Right renal pelvis (tissue), 4 donors: Measurements from ENCODE around the gene SCN8A. TPM values are rescaled to one million over a fixed set of nuclear protein-coding genes. Genes with fewer than 3 reads are reported as not detected.
"Not testable (repeated sequence)": the region's sequence is repeated elsewhere in the genome, so short reads cannot be mapped to it uniquely, and the experiment has no call there.

ENCODE experiments used
- DNase-seq, 4 donors: peaks; one replicate each; pipeline ENCODE4 v3.0.0-alpha.2; 2013; ENCODE audit warnings: low read depth in 4 of 4, low spot score in 3 of 4, missing footprints in 1 of 4
- polyA plus RNA-seq, 4 donors: library from polyadenylated mRNA; unstranded; fragments of 120-200 nt; gene quantifications; one replicate each; pipeline ENCODE4 v1.2.1, GENCODE V29; 2013; ENCODE audit not compliant: insufficient read length in 4 of 4

Gene SCN8A
- polyA plus RNA-seq, 4 donors = 1.3 to 2.0 (median 1.6) TPM

GRCh38 chr12:51621156-51621922, 30.3 kb downstream of the SCN8A start:
- DNase-seq = no peak

GRCh38 chr12:51622564-51622963, 31.5 kb downstream of the SCN8A start:
- no peak for DNase-seq

GRCh38 chr12:51625370-51625769, 34.3 kb downstream of the SCN8A start:
- no peak for DNase-seq

- no peak for DNase-seq
Observed at GRCh38 chr12:51626115-51626514, 35.1 kb downstream of the SCN8A start.

GRCh38 chr12:51626629-51627028, 35.6 kb downstream of the SCN8A start:
- DNase-seq = no peak

GRCh38 chr12:51630256-51630880, 39.3 kb downstream of the SCN8A start:
- DNase-seq = no peak

GRCh38 chr12:51630986-51631385, 40.0 kb downstream of the SCN8A start:
- no peak for DNase-seq

DNA sequence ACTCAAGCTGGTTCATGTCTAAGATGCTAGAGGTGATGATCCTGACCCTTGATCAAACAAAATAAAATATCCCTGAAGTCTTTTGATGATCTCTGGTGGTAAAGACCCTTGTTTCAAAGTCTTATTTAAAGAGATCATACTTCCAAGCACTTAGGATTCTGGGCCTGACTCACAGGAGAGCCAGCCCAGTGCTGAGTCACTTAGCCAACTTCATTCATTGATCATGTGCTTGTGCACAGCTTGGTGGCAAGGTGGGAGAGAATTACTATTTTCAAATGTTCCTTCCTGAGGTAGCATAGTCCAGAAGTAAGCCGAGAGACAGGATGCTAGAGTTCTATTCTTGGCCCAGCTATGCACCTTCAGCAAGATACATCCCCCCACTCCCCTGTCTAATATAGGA, 40.6 kb downstream of the SCN8A start:
- DNase-seq = no peak

- no peak for DNase-seq
Observed at GRCh38 chr12:51632623-51633022, 41.6 kb downstream of the SCN8A start.

DNA sequence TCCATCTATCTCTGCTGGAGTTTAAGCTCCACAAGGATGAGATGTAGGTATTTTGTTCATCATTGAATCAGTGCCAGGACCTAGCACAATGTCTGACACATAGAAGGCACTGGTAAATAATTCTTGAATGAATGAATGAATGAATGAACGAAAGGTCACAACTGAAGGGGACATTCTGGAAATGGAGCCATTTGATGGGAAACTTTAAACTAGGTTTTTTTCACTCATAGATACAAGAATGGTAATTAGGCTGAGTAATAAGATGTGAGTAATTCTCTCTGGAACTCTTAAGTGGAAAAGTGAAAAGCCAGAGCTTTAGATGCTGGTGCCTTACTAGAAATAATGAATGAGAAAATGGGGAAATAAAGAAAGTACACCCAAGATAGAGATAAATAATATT, 44.3 kb downstream of the SCN8A start:
- DNase-seq = no peak

DNA sequence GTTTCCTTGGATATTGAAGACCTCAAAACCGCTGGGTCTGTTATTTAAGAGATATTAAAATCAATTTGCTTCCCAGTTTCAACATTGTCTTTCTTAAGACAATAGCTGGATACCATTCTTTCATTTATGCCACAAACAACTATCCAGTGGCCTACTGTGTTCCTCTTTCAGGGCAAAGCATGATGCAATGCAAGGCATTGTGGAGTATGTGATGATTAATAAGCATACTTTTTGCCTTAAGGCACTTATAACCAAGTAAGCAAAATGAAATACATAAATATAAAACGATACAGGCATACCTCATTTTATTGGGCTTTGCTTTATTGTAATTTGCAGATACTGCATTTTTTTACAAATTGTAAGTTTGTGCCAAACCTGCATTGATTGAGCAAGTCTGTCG, 45.5 kb downstream of the SCN8A start:
- DNase-seq = no peak

- DNase-seq = no peak
Observed at GRCh38 chr12:51636986-51637385, 46.0 kb downstream of the SCN8A start.

GRCh38 chr12:51639361-51639760, 48.3 kb downstream of the SCN8A start:
- no peak for DNase-seq

DNA sequence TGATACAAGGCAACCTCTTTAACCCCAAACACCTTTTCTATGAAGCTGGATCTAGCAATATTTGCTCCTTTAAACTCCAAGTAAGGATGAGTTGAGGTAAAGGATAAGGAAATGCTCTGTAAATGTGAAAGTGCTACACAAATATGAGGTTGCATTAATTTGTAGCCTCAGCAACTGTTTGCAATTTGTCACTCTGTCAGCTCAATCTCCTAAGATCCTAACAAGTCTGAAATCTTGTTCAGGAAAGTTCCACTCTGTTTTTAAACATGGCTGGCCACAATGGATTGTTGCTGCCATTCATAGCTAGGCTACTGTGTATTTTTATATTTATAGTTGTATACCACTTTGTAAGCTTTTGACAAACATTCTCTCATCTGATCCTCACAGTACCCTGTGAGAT, 51.3 kb downstream of the SCN8A start:
- DNase-seq = no peak

- no peak for DNase-seq
Observed at GRCh38 chr12:51643951-51644350, 52.9 kb downstream of the SCN8A start.

- not testable (repeated sequence) for DNase-seq
Observed at GRCh38 chr12:51644691-51645090, 53.7 kb downstream of the SCN8A start.

- no peak for DNase-seq
Observed at GRCh38 chr12:51645961-51646360, 54.9 kb downstream of the SCN8A start.

- no peak for DNase-seq
Observed at GRCh38 chr12:51647647-51648046, 56.6 kb downstream of the SCN8A start.

- no peak for DNase-seq
Observed at GRCh38 chr12:51653431-51653830, 62.4 kb downstream of the SCN8A start.

GRCh38 chr12:51661199-51661598, 70.2 kb downstream of the SCN8A start:
- DNase-seq = no peak

- no peak for DNase-seq
Observed at GRCh38 chr12:51661836-51662235, 70.8 kb downstream of the SCN8A start.

DNA sequence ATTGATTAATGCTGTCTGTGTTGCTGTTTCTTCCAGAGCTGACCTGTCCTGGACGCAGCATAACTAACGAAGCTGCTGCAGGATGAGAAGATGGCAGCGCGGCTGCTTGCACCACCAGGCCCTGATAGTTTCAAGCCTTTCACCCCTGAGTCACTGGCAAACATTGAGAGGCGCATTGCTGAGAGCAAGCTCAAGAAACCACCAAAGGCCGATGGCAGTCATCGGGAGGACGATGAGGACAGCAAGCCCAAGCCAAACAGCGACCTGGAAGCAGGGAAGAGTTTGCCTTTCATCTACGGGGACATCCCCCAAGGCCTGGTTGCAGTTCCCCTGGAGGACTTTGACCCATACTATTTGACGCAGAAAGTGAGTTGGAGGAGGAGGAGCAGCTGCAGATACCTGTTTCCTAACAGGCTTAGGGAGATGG, 71.7 kb downstream of the SCN8A start:
- DNase-seq = no peak
